ENCODE measurements around the gene CD40.

Gene CD40

DNA sequence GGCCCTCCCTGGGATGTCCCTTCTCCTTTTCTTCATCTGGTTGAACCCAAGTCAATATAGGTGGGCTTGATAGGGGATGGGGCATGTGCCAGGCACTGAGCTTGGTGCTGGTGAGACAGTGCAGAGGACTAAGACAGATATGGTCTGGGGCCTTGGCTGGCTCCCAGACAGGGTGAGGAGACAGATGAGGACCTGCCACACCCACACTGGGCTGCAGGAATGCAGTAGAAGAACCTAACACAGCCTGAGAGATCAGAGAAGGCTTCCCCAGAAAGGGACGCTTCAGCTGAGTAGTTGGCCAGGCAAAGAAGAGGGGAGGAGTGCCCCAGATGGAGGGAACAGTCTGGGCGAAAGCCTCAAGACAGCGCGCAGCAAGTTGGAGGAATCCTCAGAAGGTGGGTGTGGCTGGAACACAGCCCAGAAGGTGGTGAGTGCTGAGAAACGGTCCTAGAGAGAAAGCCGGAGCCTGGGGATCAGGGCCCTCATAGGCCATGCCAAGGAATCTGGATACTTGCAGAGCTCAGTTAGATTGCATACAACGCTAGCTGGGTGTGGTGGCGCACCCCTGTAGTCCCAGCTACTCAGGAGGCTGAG, 26.4 kb downstream of the CD40 start:
- Histone ChIP-seq H3K27ac (ENCODE audit: insufficient read depth, low read length, poor library complexity, severe bottlenecking) (no peak overlapping the region), H3K9me3 (ENCODE audit: control insufficient read depth, low read length) (no peaks in the 10 kb centered on the region), H3K4me3 (ENCODE audit: insufficient read depth, low read depth, low read length, poor library complexity, severe bottlenecking) (no peak overlapping the region), H3K36me3 (ENCODE audit: control insufficient read depth, insufficient read depth, low read length) (no peaks in the 10 kb centered on the region), H3K4me1 (ENCODE audit: control insufficient read depth, insufficient read depth, low read length, poor library complexity, severe bottlenecking) (no peaks in the 10 kb centered on the region), H3K27me3 (replicated peaks; ENCODE audit: control insufficient read depth, insufficient read depth, low read length, poor library complexity, severe bottlenecking) (no peaks in the 10 kb centered on the region)
- no peak for DNase-seq

DNA sequence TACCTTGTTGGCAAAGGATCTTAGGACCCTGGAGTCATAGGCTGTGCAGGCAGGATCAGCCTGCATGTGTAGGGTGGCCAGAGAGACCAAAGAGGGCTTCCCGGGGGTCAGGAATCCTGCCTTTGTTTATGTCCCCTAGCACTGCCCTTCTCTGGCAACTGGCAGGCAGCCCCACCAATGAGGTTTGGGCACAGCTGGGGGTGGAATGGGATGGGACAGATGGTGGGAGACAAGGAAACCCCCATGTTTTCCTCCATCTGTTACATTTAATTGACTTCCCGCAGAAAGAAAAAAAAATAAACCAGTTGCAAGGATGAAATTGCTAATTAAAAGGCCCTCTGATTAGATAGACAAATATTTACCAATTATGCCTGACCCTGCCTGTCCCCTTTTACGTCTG, 27.6 kb downstream of the CD40 start:
- no peak for DNase-seq
- Histone ChIP-seq H3K9me3 (ENCODE audit: control insufficient read depth, low read length) (no peaks in the 10 kb centered on the region), H3K27me3 (replicated peaks; ENCODE audit: control insufficient read depth, insufficient read depth, low read length, poor library complexity, severe bottlenecking) (no peaks in the 10 kb centered on the region), H3K36me3 (ENCODE audit: control insufficient read depth, insufficient read depth, low read length) (no peaks in the 10 kb centered on the region), H3K4me1 (ENCODE audit: control insufficient read depth, insufficient read depth, low read length, poor library complexity, severe bottlenecking) (no peaks in the 10 kb centered on the region), H3K4me3 (ENCODE audit: insufficient read depth, low read depth, low read length, poor library complexity, severe bottlenecking) (no peak overlapping the region), H3K27ac (ENCODE audit: insufficient read depth, low read length, poor library complexity, severe bottlenecking) (no peak overlapping the region)

DNA sequence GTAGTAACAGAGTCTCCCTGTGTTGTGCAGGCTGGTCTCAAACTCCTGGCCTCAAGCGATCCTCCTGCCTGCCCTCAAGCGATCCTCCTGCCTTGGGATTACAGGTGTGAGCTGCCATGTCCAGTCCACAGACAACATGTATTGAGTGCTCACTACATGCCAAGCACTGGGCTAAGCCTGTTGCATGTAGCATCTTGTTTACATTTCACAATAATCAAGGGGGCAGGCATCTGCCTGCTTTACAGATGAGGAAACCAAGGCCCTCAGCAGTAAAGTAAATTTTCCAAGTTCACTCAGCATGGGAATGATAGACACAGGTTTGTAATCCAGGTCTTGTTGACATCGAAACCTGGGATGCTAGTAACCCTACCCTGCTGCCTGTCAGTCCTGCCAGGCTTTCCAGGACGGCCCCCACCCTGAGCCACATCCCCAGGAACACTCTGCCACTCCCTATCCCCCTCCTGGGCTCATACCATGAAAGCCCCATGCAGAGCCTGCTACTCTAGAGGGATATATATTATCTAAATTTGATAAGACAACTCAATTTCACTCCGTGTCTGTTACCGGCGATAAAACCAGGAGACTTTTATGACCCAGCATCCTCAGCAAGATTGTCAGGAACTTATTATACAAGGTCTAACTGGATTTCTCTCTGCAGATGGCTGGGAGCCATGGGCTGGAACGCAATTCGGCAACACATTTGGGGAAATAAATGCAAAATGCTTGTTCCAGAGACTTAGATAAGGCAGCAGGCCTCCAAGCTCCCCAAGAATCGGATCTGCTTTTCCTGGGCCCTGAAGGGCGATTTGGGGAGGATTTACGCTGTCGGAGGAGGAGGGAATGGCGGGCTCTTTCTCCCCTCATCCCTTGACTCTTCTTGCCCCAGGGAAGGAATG, 30.4 kb downstream of the CD40 start:
- Histone ChIP-seq H3K27me3 (replicated peaks; ENCODE audit: control insufficient read depth, insufficient read depth, low read length, poor library complexity, severe bottlenecking) (no peaks in the 10 kb centered on the region), H3K4me1 (ENCODE audit: control insufficient read depth, insufficient read depth, low read length, poor library complexity, severe bottlenecking) (no peaks in the 10 kb centered on the region)
- DNase-seq = no peak

DNA sequence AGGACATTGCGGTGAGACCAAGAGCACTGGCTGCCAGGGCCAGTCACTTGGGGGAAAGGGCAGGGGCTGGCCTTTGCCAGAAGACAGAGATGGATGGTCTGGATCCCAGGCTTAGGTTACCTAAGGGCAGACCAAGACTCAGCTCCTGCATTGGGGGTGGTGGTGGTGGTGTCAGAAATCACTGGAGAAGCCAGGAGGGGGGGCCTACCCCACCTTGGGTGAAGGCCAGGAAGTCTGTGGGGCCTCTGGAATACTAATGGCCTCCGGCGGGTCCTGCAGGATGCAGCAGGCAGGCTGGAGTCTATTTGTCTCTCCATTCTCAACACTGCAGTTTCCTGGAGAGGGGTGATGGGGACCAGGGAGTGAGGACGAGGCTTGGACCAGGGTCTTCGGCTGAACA, 32.8 kb downstream of the CD40 start:
- Histone ChIP-seq H3K4me3 (ENCODE audit: insufficient read depth, low read depth, low read length, poor library complexity, severe bottlenecking) (no peak overlapping the region), H3K9me3 (ENCODE audit: control insufficient read depth, low read length) (no peaks in the 10 kb centered on the region), H3K36me3 (ENCODE audit: control insufficient read depth, insufficient read depth, low read length) (no peaks in the 10 kb centered on the region), H3K4me1 (ENCODE audit: control insufficient read depth, insufficient read depth, low read length, poor library complexity, severe bottlenecking) (no peaks in the 10 kb centered on the region), H3K27ac (ENCODE audit: insufficient read depth, low read length, poor library complexity, severe bottlenecking) (no peak overlapping the region), H3K27me3 (replicated peaks; ENCODE audit: control insufficient read depth, insufficient read depth, low read length, poor library complexity, severe bottlenecking) (no peaks in the 10 kb centered on the region)
- no peak for DNase-seq

More for the DNA sequence above, 30.4 kb downstream of the CD40 start:
- Histone ChIP-seq H3K27ac (ENCODE audit: insufficient read depth, low read length, poor library complexity, severe bottlenecking) (no peak overlapping the region), H3K4me3 (ENCODE audit: insufficient read depth, low read depth, low read length, poor library complexity, severe bottlenecking) (no peak overlapping the region), H3K36me3 (ENCODE audit: control insufficient read depth, insufficient read depth, low read length) (no peaks in the 10 kb centered on the region), H3K9me3 (ENCODE audit: control insufficient read depth, low read length) (no peaks in the 10 kb centered on the region)

DNA sequence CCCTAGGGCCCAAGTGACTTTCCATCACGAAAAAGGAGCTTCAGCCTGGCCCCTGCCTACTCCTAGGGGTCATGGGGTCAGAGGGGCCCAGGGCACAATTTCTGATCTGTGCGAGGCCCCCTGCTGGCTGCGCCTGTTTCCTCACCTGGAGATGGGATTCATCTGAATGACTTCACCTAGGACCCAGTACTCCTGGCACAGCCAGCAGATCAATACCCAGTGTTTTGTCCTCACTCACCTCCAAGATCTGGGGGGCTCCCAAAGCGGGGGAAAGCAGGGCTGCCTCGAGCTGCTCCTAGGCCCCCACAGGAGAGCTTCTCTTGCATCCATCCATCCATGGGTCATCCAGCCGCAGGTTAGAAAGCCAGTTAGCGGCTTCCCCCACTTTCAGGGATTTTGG, 33.8 kb downstream of the CD40 start:
- H3K4me3 ChIP-seq (ENCODE audit: insufficient read depth, low read depth, low read length, poor library complexity, severe bottlenecking) = no peak overlapping the region
- no peak overlapping the region for H3K27ac ChIP-seq (ENCODE audit: insufficient read depth, low read length, poor library complexity, severe bottlenecking)
- H3K27me3 ChIP-seq (replicated peaks; ENCODE audit: control insufficient read depth, insufficient read depth, low read length, poor library complexity, severe bottlenecking) = no peaks in the 10 kb centered on the region
- no peaks in the 10 kb centered on the region for H3K9me3 ChIP-seq (ENCODE audit: control insufficient read depth, low read length)
- DNase-seq = no peak
- H3K36me3 ChIP-seq (ENCODE audit: control insufficient read depth, insufficient read depth, low read length) = no peaks in the 10 kb centered on the region
- no peaks in the 10 kb centered on the region for H3K4me1 ChIP-seq (ENCODE audit: control insufficient read depth, insufficient read depth, low read length, poor library complexity, severe bottlenecking)

DNA sequence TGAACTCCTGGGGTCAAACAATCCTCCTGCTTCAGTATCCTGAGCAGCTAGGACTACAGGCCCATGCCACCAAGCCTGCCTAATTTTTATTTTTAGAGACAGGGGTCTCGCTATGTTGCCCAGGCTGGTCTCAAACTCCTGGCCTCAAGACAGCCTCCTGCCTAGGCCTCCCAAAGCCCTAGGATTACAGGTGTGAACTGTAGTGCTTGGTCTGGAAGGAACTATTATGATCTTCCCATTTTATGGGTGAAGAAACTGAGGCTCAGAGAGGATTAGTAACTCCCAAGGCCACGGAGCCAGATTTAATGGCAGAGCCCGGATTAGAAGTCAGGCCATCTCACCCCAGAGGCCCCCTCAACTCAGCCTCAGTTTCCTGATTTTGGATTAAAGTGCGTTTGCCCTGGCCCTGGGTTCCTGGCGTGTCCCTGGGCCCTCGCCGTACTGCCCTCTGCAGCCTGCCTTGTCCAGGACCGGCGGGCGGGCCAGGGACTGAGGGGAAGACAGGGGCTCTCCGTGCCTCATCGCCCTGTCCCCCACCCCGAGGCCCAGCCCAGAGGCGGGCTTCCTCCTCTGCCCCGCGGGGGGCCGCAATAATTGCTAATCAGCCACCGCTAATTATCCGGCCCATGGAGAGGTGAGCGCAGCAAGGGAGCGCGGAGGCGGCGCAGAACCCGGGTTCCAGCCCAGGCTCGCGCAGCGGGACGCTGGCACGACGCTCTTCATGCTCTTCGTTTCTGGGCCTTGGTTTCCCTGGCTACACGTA, 34.9 kb downstream of the CD40 start:
- peaks cover 6% of the 10 kb centered on the region for H3K27me3 ChIP-seq (replicated peaks; ENCODE audit: control insufficient read depth, insufficient read depth, low read length, poor library complexity, severe bottlenecking)
- H3K9me3 ChIP-seq (ENCODE audit: control insufficient read depth, low read length) = no peaks in the 10 kb centered on the region
- no peak overlapping the region for H3K4me3 ChIP-seq (ENCODE audit: insufficient read depth, low read depth, low read length, poor library complexity, severe bottlenecking)
- no peaks in the 10 kb centered on the region for H3K4me1 ChIP-seq (ENCODE audit: control insufficient read depth, insufficient read depth, low read length, poor library complexity, severe bottlenecking)
- DNase-seq = no peak
- no peak overlapping the region for H3K27ac ChIP-seq (ENCODE audit: insufficient read depth, low read length, poor library complexity, severe bottlenecking)
- H3K36me3 ChIP-seq (ENCODE audit: control insufficient read depth, insufficient read depth, low read length) = no peaks in the 10 kb centered on the region

DNA sequence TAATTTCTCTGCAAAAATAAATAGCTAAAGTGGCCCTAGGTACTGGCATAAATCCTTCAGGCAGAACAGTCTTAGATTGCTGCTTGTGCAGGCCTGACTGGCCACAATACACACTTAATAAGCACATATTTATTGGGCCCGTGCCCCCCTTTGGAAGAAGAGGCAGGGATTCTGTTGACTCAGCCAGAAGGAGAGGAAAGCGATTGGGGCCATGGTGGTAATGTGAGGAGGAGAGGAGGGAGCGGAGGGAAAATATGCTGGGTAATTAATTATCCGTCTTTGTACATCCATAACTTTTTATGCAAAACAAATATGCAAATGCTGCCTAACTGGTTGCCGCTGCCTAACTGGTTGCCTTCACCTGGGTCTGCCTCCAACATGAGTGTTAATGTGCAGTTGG, 36.2 kb downstream of the CD40 start:
- Histone ChIP-seq H3K4me1 (ENCODE audit: control insufficient read depth, insufficient read depth, low read length, poor library complexity, severe bottlenecking) (no peaks in the 10 kb centered on the region), H3K4me3 (ENCODE audit: insufficient read depth, low read depth, low read length, poor library complexity, severe bottlenecking) (no peak overlapping the region), H3K27ac (ENCODE audit: insufficient read depth, low read length, poor library complexity, severe bottlenecking) (no peak overlapping the region), H3K27me3 (replicated peaks; ENCODE audit: control insufficient read depth, insufficient read depth, low read length, poor library complexity, severe bottlenecking) (peaks cover 6% of the 10 kb centered on the region), H3K36me3 (ENCODE audit: control insufficient read depth, insufficient read depth, low read length) (no peaks in the 10 kb centered on the region), H3K9me3 (ENCODE audit: control insufficient read depth, low read length) (no peaks in the 10 kb centered on the region)
- DNase-seq = no peak

DNA sequence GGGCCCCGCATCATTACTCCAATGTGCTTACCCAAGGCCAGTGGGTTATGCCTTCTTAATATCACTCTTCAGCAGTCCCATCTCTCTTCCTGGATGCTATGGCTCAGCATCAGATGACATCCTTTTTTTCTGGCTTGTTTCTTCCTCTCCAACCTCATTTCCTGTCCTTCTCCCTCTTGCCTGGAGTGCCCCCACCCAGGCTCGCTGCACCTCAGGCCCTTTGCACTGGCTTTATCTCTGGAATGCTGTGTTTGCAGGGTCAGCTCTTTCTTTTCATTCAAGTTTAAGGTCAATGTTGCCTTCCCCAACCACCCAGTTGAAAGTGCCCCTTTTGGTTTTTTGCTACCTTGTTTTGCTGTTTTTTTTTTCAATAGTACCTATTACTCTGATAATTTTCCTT, 36.7 kb downstream of the CD40 start:
- Histone ChIP-seq H3K27me3 (replicated peaks; ENCODE audit: control insufficient read depth, insufficient read depth, low read length, poor library complexity, severe bottlenecking) (peaks cover 6% of the 10 kb centered on the region), H3K9me3 (ENCODE audit: control insufficient read depth, low read length) (no peaks in the 10 kb centered on the region), H3K4me1 (ENCODE audit: control insufficient read depth, insufficient read depth, low read length, poor library complexity, severe bottlenecking) (no peaks in the 10 kb centered on the region), H3K4me3 (ENCODE audit: insufficient read depth, low read depth, low read length, poor library complexity, severe bottlenecking) (no peak overlapping the region), H3K27ac (ENCODE audit: insufficient read depth, low read length, poor library complexity, severe bottlenecking) (no peak overlapping the region), H3K36me3 (ENCODE audit: control insufficient read depth, insufficient read depth, low read length) (no peaks in the 10 kb centered on the region)
- no peak for DNase-seq

DNA sequence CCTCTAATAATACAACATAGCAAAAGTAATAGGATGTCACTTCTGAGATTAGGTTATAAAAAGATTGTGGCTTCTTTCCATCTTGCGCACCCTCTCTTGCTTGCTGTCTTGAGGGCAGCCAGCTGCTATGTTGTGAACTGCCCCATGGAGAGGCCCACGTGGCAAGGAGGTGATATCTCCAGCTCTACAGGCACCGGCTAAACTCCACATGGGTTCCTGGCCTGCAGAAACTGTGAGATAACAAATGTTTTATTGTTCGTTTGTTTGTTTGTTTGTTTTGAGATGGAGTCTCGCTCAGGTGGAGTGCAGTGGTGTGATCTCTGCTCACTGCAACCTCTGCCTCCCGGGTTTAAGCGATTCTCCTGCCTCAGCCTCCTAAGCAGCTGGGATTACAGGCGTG, 38.0 kb downstream of the CD40 start:
- no peaks in the 10 kb centered on the region for H3K4me1 ChIP-seq (ENCODE audit: control insufficient read depth, insufficient read depth, low read length, poor library complexity, severe bottlenecking)
- H3K36me3 ChIP-seq (ENCODE audit: control insufficient read depth, insufficient read depth, low read length) = no peaks in the 10 kb centered on the region
- H3K9me3 ChIP-seq (ENCODE audit: control insufficient read depth, low read length) = no peaks in the 10 kb centered on the region
- H3K27me3 ChIP-seq (replicated peaks; ENCODE audit: control insufficient read depth, insufficient read depth, low read length, poor library complexity, severe bottlenecking) = peaks cover 6% of the 10 kb centered on the region
- H3K27ac ChIP-seq (ENCODE audit: insufficient read depth, low read length, poor library complexity, severe bottlenecking) = no peak overlapping the region
- no peak overlapping the region for H3K4me3 ChIP-seq (ENCODE audit: insufficient read depth, low read depth, low read length, poor library complexity, severe bottlenecking)
- DNase-seq = no peak

DNA sequence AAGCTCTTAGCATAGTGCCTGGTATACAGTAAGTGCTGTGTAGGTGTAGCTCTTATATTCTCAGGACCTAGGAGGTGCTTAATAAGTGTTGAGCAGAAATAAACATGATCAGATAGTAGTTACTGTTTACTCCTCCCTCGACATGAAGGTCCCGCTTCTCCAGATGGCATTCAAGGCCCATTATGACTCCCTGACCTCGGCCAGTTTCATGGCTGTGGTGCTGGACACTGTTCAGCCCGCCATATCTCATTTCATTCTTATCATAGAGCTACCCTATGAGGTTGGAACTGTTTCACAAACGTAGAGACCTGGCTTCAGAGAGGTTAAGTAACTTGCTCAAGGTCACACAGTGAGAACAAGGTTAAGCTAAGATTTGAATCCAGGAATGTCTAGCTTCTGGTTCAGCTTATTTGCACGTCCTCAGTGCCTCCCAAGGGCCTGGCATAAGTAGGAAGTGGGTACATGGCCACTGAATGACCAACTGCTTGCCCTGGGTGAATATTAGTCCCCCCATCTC, 39.0 kb downstream of the CD40 start:
- Histone ChIP-seq H3K27ac (ENCODE audit: insufficient read depth, low read length, poor library complexity, severe bottlenecking) (no peak overlapping the region), H3K36me3 (ENCODE audit: control insufficient read depth, insufficient read depth, low read length) (no peaks in the 10 kb centered on the region), H3K9me3 (ENCODE audit: control insufficient read depth, low read length) (no peaks in the 10 kb centered on the region), H3K27me3 (replicated peaks; ENCODE audit: control insufficient read depth, insufficient read depth, low read length, poor library complexity, severe bottlenecking) (peaks cover 6% of the 10 kb centered on the region), H3K4me1 (ENCODE audit: control insufficient read depth, insufficient read depth, low read length, poor library complexity, severe bottlenecking) (no peaks in the 10 kb centered on the region), H3K4me3 (ENCODE audit: insufficient read depth, low read depth, low read length, poor library complexity, severe bottlenecking) (no peak overlapping the region)
- no peak for DNase-seq
